ENCODE data around the gene LRRK1.

- TF ChIP-seq POLR2A (IDR thresholded peaks at IDR 0.05) (no peak), CTCF (IDR thresholded peaks at IDR 0.05) (no peak)
Measured at GRCh38 chr15:100920516-100921135, 1.5 kb downstream of the LRRK1 start.
